Measurements from ENCODE around the gene EGLN3. TPM values are rescaled to one million over a fixed set of nuclear protein-coding genes. Genes with fewer than 3 reads are reported as not detected.
"Not testable (repeated sequence)": the region's sequence is repeated elsewhere in the genome, so short reads cannot be mapped to it uniquely, and the experiment has no call there.

The EGLN3 gene
- total RNA-seq, 1 donor = 0.86 TPM

DNA sequence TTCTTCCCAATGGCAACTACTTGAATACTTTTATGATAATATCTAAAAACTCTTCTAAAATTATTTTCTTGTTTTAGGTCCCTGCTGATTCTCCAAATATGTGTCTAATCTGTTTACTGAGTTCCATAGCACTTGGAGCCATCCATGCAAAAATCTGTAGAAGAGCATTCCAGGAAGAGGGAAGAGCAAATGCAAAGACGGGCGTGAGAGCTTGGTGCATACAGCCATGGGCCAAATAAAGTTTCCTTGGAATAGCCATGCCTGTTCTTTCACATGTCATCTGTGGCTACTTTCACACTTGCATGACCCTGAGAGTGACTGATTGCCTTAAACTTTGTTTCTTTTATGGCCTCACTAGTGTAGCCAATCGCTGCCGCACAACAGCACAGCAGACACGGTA lies 13.0 kb upstream of the EGLN3 start:
- no peak for TF ChIP-seq CTCF (IDR thresholded peaks at IDR 0.05; ENCODE audit: insufficient read depth, low read depth, low read length)
- no peak for DNase-seq (ENCODE audit: low read depth)
- no peak overlapping the region for H3K4me3 ChIP-seq (ENCODE audit: low read depth, low read length)

- not testable (repeated sequence) for DNase-seq (ENCODE audit: low read depth); H3K4me3 ChIP-seq (ENCODE audit: low read depth, low read length)
Measured at GRCh38 chr14:33962466-33962865, 11.6 kb upstream of the EGLN3 start.

DNA sequence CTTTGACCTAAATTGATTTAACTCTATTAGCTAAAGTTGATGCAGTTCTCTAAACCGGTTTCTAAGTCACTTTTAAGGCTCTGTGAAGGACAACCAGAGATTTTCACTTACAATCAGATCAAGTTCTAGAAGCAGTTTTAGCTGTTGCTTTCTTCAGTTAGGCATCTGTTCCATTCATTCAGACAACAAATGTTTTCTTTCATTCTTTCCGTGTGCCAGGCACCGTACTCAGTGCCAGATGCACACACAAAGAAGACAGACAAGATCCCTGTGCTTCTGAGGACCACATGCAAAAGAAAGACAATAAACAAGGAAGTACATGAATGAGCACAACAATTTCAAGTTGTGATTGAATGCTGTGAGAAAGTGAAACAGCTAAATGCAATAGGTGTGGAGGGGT lies 11.1 kb upstream of the EGLN3 start:
- DNase-seq (ENCODE audit: low read depth) = no peak
- no peak for TF ChIP-seq CTCF (IDR thresholded peaks at IDR 0.05; ENCODE audit: insufficient read depth, low read depth, low read length)
- H3K4me3 ChIP-seq (ENCODE audit: low read depth, low read length) = no peak overlapping the region

DNA sequence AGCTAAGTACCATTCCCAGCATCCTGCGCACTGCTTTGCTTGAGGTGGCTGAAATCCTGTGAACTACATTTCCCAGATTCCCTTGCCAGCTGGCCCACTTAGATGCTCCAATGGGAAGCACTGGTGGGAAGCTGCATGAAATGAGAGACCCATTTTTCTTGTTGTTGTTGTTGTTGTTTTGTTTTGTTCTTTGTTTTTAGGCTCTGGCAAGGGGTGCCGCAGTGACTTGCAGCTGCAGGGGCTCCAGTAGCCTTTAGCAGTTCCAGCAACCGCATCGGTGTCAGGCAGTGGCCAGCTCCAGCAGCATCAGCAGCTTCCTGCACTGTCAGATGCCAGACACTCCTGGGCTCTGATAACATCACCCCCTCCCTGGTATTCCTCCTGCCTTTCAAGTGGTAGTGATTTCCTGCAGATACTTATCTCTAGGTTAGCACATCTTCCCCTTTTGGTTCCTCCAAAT lies 8.8 kb upstream of the EGLN3 start:
- no peak for DNase-seq (ENCODE audit: low read depth)
- no peak overlapping the region for H3K4me3 ChIP-seq (ENCODE audit: low read depth, low read length)
- no peak for TF ChIP-seq CTCF (IDR thresholded peaks at IDR 0.05; ENCODE audit: insufficient read depth, low read depth, low read length)

GRCh38 chr14:33958605-33959226 lies 7.8 kb upstream of the EGLN3 start:
- no peak for DNase-seq (ENCODE audit: low read depth)
- no peak overlapping the region for H3K4me3 ChIP-seq (ENCODE audit: low read depth, low read length)
- no peak for TF ChIP-seq CTCF (IDR thresholded peaks at IDR 0.05; ENCODE audit: insufficient read depth, low read depth, low read length)

- DNase-seq (ENCODE audit: low read depth) = no peak
- TF ChIP-seq CTCF (IDR thresholded peaks at IDR 0.05; ENCODE audit: insufficient read depth, low read depth, low read length) = no peak
Measured at GRCh38 chr14:33957993-33958392, 7.1 kb upstream of the EGLN3 start.

DNA sequence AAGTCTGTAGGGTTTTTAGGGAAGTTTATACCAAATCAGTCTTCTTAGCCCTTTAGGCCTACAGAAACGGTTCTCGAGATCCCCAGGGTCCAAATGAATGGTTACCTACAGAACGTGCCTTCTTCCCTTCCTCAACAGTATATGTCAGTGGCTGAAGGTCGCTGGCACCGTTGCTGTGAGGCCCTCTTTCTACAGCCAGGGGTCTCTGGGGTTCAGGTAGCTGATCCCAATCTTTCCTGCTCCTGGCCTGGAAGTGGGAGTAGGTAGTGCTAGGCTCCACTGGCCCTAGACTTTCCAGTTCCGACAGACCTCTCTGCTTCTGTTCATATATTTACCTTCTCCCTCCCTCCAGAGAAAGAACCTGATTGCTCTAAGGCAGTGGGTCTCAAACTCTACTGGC lies 6.4 kb upstream of the EGLN3 start:
- no peak for TF ChIP-seq CTCF (IDR thresholded peaks at IDR 0.05; ENCODE audit: insufficient read depth, low read depth, low read length)

More at GRCh38 chr14:33957993-33958392, 7.1 kb upstream of the EGLN3 start:
- H3K4me3 ChIP-seq (ENCODE audit: low read depth, low read length) = no peak overlapping the region

More for the DNA sequence above, 6.4 kb upstream of the EGLN3 start:
- no peak overlapping the region for H3K4me3 ChIP-seq (ENCODE audit: low read depth, low read length)
- no peak for DNase-seq (ENCODE audit: low read depth)

Data from fibroblast of villous mesenchyme (primary cell).